Activated CD4-positive, alpha-beta T cell treated with anti-CD3 and anti-CD28 coated beads for 1 hour (primary cell): ENCODE data around the gene DPPA3.
"Not testable (repeated sequence)": the region's sequence is repeated elsewhere in the genome, so short reads cannot be mapped to it uniquely, and the experiment has no call there.

Source experiments
- DNase-seq: peaks from one replicate; pipeline ENCODE4 v3.0.0-alpha.2; 2020

The DPPA3 gene

DNA sequence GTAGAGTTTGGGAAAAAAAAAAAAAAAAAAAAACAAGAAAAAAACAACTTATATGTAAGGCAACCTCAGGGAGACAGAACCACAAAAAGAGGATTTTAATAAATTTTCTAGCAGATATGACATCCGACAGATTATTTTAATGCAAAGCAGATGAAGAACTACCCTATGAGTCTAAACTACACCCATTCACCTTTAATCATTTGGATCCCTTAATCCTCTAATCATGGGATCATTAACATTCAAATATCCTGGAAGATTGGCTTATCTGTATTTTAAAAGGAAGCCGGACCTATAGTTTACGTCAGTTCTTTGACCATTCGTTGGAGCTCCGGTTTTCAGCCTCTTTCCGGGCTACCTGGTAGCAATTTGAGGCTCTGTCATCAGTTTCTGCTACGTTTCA, at the start of gene DPPA3:
TSS of gene DPPA3 (plus strand) at position 301 of the 400 bp plus-strand sequence. CDS start 138 bp downstream, outside the sequence.
- DNase-seq, result no peak

DNA sequence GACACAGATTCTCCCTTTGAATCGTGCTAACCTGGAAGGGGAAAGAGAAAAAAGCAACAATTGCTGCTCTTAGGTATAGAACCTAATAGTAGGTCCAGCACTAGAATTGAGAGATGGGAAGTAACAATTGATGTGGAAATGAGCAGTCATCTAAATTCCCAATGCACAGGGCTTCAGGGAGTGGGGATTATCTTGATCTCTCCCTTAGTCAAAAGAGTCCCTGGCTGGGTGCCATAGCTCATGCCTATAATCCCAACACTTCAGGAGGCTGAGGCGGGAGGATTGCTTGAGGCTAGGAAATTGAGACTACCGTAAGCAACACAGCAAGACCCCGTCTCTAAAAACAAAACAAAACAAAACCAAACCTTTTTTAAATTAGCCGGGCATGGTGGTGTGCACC, 49.5 kb upstream of the DPPA3 start:
- no peak for DNase-seq

DNA sequence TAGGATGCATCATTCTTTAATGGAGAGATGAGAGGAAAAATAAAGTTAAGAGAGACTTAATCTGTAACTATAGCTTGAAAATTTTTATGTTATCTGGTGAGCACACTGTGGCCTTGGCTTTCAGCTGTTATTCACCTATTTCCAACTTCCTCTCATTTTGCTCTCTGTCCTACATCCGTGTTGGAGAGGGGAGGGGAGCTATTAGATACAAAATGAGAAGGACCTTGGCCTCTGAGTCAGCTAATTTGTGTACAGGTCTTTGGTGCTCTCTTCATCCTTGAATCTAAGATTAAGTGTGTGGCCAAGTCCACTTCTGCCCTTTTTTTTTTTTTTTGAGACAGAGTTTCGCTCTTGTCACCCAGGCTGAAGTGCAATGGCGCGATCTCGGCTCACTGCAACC, 44.6 kb upstream of the DPPA3 start:
- DNase-seq, result no peak

DNA sequence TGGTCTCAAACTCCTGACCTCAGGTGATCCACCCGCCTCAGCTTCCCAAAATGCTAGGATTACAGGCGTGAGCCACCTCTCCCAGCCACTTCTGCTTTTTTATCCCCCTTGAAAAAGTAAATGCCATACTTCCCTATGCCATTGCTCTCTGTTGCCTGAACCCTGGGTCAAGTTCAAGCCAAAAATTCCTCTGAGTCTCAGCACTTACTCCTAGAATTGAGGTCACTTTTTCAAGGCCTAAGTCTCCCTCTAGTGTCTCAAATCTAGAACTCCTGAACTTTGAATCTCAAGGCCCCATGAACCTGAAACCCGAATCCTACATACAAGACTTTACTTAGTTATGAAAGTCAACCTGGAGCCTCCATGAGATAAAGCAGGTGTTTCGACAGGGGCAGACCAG, 44.1 kb upstream of the DPPA3 start:
- no peak for DNase-seq

GRCh38 chr12:7668171-7668570, 43.1 kb upstream of the DPPA3 start:
- DNase-seq, result no peak

DNA sequence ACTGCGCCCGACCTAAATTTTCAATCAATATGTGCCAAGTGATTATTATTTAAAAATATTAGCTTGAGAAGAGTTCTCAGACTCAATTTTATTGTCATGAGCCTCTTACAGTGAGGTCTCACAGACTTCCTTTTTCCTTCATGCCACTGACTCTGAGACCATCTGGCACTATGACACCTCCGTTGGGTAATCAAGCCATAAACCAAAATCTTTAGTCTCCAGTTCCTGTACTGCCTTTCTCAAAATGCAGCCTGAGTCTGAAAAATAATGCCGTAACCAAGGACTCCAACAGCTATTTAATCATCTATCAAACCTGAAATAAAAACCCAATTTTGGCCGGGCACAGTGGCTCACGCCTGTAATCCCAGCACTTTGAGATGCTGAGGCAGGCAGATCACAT, 35.8 kb upstream of the DPPA3 start:
- DNase-seq, result not testable (repeated sequence)

DNA sequence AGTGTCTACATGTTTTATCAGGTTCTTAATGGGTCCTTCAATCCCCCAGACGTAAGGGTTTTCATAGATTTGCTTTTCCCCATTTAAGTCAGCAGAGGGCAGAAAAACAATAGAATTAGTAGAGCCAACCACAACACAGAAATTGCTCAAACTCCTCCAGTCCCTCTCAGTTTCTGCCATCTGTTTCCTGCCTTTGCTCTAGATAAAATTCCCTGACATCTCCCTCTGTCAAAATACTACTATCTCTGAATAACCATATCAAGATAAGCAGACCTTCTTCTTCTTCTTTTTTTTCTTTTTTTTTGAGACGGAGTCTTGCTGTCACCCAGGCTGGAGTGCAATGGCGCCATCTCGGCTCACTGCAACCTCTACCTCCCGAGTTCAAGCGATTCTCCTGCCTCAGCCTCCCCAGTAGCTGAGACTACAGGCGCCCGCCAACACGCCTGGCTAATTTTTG, 33.8 kb upstream of the DPPA3 start:
- DNase-seq, result not testable (repeated sequence)

- DNase-seq, result no peak
Measured at GRCh38 chr12:7678744-7679143, 32.5 kb upstream of the DPPA3 start.

GRCh38 chr12:7679251-7680045, 31.8 kb upstream of the DPPA3 start:
- no peak for DNase-seq

- DNase-seq, result no peak
Measured at GRCh38 chr12:7681535-7681934, 29.7 kb upstream of the DPPA3 start.

- DNase-seq, result no peak
Measured at GRCh38 chr12:7693793-7694192, 17.4 kb upstream of the DPPA3 start.

GRCh38 chr12:7694556-7695236, 16.5 kb upstream of the DPPA3 start:
- no peak for DNase-seq

DNA sequence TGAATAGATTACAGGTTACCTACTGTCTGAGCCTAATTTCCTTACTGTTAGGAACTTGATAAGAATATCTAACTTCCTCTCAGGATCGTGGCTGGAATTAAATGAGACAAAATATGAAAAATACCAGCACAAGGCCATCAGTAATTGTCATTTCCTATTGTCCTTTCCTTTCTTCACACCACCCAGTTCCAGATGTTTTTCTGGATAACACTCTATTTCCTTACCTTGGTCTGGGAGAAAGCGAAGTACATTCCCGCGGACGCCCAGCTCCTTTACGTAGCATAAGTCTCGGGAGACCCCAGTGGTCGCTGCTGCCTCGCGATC, 16.0 kb upstream of the DPPA3 start:
- DNase-seq, result no peak

GRCh38 chr12:7695566-7696197, 15.6 kb upstream of the DPPA3 start, which contains the start of gene GDF3:
GDF3 (minus strand) TSS chr12:7695775; CDS start chr12:7695728, 47 bp downstream.
- no peak for DNase-seq

DNA sequence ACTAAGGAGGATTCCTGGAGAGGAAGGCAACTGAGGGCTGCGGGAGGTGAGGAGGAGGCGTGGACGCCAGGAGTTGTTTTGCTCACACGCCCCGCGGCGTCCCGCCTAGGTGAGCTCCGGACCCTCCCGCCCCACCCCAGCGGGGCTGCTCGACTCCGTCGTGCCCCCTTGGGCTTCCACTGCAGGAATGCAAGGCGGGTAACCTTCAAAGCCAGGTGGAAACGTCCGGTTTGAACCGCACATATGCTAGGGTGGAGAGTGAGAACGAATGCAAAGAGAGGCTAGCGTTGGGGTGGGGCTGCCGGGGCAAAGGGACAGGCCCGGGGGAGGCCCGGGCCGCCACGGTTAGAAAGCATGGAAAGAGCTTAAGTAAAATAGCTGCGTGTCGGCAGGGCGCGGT, 5.4 kb upstream of the DPPA3 start:
- no peak for DNase-seq

DNA sequence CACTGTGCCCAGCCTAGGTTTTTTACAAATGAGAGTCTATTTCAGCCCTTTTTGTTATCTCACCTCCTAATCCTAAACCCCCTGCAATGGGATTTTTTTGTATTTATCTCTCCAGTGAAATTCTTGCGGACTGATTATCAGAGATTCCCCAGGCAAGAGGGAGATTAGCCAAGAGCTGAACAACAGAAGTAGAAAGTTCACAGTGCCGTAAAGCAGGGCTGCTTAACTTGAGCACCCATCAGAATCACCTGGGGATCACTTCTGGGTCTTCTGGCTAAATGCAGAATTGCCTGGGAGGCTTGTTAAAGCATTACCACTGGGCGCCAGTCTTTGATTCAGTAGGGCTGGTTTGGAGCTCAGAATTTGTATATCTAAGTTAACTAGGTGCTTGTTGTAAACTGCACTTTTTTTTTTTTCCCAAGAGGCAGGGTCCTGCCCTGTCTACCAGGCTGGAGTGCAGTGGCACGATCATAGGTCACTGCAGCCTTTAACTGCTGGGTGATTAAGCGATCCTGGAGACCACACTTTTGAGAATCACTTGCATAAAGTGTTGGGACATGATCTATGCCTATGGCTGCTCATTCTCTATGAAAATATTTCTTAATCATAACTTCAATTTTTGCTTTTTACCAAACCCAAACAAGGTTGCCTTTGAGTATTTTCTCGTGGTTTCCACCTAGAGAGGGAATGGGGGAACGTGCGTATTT, 1.1 kb upstream of the DPPA3 start:
- no peak for DNase-seq

DNA sequence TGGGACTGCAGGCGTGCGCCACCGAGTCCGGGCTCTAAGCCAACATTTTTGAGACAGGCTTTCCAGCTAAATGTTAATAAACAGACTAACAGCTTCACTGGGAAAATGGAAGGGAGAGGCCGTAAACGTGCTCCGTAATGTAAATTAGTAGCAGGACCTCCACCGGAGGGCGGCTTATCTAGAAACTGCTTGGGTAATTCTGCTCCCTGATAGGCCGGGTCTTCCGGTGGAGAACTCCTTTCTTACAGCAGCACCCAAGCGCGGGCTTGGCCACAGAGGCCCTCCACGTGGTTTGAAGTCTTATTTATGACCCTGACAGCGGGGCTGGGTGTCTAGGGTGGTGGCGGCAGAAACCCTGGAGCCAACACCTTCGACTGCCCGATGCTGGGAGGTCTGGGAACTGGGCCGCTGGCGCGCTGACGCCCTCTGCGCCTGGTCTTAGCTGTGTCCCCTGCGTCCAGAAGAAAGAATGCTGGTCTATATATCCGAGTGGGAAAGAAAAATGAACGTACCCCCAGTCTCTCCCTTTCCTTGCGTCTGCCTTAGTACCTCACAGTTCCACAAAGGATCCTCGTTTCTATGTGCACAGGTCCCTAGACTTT, 1.7 kb downstream of the DPPA3 start:
- DNase-seq, result no peak

GRCh38 chr12:7716381-7716780, 5.1 kb downstream of the DPPA3 start:
- no peak for DNase-seq

DNA sequence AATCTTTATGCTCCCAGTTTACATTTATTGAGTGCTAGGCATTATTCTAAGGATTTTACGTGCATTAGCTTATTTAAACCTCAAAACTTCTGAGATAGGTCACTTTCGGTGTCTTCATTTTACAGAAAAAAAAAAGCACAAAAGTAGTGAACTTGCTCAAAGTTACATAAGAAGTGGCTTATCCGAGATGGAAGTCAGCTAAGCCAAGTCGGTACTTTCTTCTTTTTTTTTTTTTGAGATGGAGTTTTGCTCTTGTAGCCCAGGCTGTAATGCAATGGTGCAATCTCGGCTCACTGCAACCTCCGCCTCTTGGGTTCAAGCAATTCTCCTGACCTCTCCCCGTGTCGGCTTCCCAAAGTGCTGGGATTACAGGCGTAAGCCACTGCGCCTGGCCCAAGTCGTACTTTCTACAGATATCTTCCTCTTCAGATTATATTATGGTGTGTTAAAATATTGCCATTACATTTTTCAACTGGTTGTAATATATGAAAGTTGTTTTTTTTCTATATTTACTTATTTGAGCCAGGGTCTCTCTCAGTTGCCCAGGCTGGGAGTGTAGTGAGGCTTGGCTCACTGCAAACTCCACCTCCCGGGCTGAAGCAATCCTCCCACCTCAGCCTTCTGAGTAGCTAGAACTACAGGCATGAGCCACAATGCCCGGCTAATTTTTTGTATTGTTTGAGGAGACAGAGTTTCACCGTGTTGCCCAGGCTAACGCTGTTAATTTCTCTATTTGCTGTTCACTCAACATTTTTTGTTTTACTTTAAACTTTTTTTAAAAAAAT, 8.9 kb downstream of the DPPA3 start:
- no peak for DNase-seq

DNA sequence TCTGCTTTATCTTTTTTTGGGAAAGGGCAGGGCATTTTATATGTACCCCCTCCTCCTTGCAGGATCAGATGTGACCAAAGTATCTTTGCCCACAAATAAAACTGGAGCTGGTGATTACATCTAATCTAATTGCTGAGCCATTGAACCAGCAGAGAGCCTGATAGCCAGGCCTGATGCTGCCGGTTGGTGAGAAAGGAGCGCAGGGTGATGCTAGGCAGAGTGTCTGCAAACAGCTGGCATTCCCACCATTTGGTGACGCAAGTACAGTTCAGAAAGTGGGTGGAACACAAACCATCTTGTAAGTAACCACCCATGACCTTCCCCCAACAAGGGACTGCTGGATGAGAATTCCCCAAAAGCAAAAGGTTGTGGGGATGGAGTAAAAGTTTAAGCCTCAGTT, 12.7 kb downstream of the DPPA3 start:
- DNase-seq, result no peak

GRCh38 chr12:7729746-7730145, 18.5 kb downstream of the DPPA3 start:
- DNase-seq, result no peak

DNA sequence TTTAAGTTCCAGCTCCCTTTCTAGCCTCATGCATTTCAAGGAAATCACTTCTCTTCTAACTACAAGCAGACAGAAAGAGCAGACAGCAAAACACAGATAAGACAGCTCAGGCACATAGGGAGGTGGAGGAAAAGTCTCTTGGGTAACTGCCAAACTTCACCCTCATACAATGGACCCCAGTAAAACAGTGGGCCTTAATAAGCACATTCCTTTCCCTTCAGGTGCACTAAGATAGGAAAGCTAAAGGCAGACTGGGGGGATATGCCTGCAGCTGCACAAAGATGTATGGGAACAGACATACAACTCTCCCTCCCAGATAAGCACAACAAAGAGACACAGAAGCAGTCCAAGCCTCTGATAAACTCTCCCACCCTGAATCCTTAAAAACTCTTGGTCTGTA, 19.8 kb downstream of the DPPA3 start:
- not testable (repeated sequence) for DNase-seq
